BJ (cell line): ENCODE results near the gene SFI1. TPM values are rescaled to one million over a fixed set of nuclear protein-coding genes. Genes with fewer than 3 reads are reported as not detected.

ENCODE experiments used
- CTCF ChIA-PET: fragments of 350-600 bp; formaldehyde crosslinking; extraction: SDS; loops from one replicate; lab custom pipeline; 2021; ENCODE audit warnings: antibody characterized with exemption, inconsistent platforms; lab: Yijun Ruan, JAX
- POLR2A ChIA-PET: fragments of 300-600 bp; sonication (Branson Sonifier 250); formaldehyde crosslinking; extraction: SDS; loops from one replicate; lab custom pipeline; 2021; ENCODE audit warnings: antibody characterized with exemption; lab: Charles Lee
- DNase-seq: peaks from one replicate; pipeline ENCODE4 v3.0.0-alpha.2; 2011; ENCODE audit warnings: low read depth
- H3K27me3 ChIP-seq: 2 replicates; pipeline ENCODE4 v1.6.0; 2011; ENCODE audit warnings: low read length; ENCODE audit not compliant: control insufficient read depth, insufficient read depth
- H3K36me3 ChIP-seq: 2 replicates; pipeline ENCODE4 v1.5.1; 2011; ENCODE audit warnings: low read length; ENCODE audit not compliant: control insufficient read depth, insufficient read depth
- H3K4me3 ChIP-seq: 2 replicates; pipeline ENCODE4 v1.5.1; 2011; ENCODE audit warnings: low read depth, mild to moderate bottlenecking, control low read depth, low read length
- CTCF ChIP-seq: IDR thresholded peaks from 2 replicates; pipeline ENCODE4 v1.5.1; 2011; ENCODE audit warnings: low read depth, mild to moderate bottlenecking, control low read depth, inconsistent platforms, low read length, moderate library complexity; ENCODE audit not compliant: insufficient read depth
- polyA plus RNA-seq: library from polyadenylated mRNA; depleted of rRNA; stranded (reverse); fragments of >200 nt; gene quantifications from 2 replicates; pipeline ENCODE4 v1.2.3, GENCODE V29; 2011

The SFI1 gene
- polyA plus RNA-seq, 1 experiment: 7.1 TPM

GRCh38 chr22:31625661-31626426, 129.5 kb downstream of the SFI1 start:
- no peak for DNase-seq
- Histone ChIP-seq H3K4me3 (no peak overlapping the region), H3K36me3 (peaks cover 20% of the 10 kb centered on the region), H3K27me3 (no peaks in the 10 kb centered on the region)
- no peak for TF ChIP-seq CTCF
- POLR2A ChIA-PET: no interaction called here
- CTCF ChIA-PET: interaction anchor here (1.3 kb wide), 1 partner anchor 11 kb away, joined by 4 read pairs; no protein-coding TSS in a partner anchor

- H3K27me3 ChIP-seq: no peaks in the 10 kb centered on the region
- H3K4me3 ChIP-seq: no peak overlapping the region
- no peak for TF ChIP-seq CTCF
- DNase-seq: no peak
- ChIA-PET CTCF (interaction anchor here (1.3 kb wide), 1 partner anchor 10 kb away, joined by 4 read pairs; no protein-coding TSS in a partner anchor), POLR2A (no interaction called here)
- peaks cover 16% of the 10 kb centered on the region for H3K36me3 ChIP-seq
Observed at GRCh38 chr22:31626427-31627150, 130.3 kb downstream of the SFI1 start.

GRCh38 chr22:31627223-31627731, 130.9 kb downstream of the SFI1 start:
- ChIA-PET POLR2A (no interaction called here), CTCF (interaction anchor here (0.8 to 1.2 kb wide), 2 partner anchors 54 to 71 kb away, joined by 3 read pairs; no protein-coding TSS in a partner anchor)
- no peak for TF ChIP-seq CTCF
- no peak overlapping the region for H3K4me3 ChIP-seq
- DNase-seq: no peak
- peaks cover 17% of the 10 kb centered on the region for H3K36me3 ChIP-seq
- no peaks in the 10 kb centered on the region for H3K27me3 ChIP-seq

GRCh38 chr22:31628362-31628761, 132.0 kb downstream of the SFI1 start:
- ChIA-PET POLR2A (interaction anchor here (0.6 kb wide), 1 partner anchor 133 kb away, joined by 3 read pairs; no protein-coding TSS in a partner anchor), CTCF (interaction anchor here (1.2 kb wide), 1 partner anchor 72 kb away, joined by 3 read pairs; no protein-coding TSS in a partner anchor)
- Histone ChIP-seq H3K36me3 (peaks cover 12% of the 10 kb centered on the region), H3K4me3 (no peak overlapping the region), H3K27me3 (no peaks in the 10 kb centered on the region)
- no peak for TF ChIP-seq CTCF
- DNase-seq: no peak
